GM19193 (cell line): ENCODE data around the gene VMA21.

ENCODE experiments used
- POLR2A ChIP-seq: IDR thresholded peaks from 4 replicates; pipeline ENCODE4 v1.6.1; 2011; ENCODE audit not compliant: insufficient read depth, insufficient read length; ENCODE audit errors: extremely low read depth

Gene VMA21

GRCh38 chrX:151424505-151424904 lies 27.5 kb downstream of the VMA21 start:
- no peak for TF ChIP-seq POLR2A

GRCh38 chrX:151448509-151448908 lies 51.5 kb downstream of the VMA21 start:
- no peak for TF ChIP-seq POLR2A

- no peak for TF ChIP-seq POLR2A
These were observed 61.8 kb downstream of the VMA21 start for GRCh38 chrX:151458824-151459223.
